GDM1 (cell line): Measurements from ENCODE around the gene PTRHD1.
"Not testable (repeated sequence)": the region's sequence is repeated elsewhere in the genome, so short reads cannot be mapped to it uniquely, and the experiment has no call there.

Experiments
- DNase-seq: peaks from one replicate; lab custom pipeline; 2025; lab: John Stamatoyannopoulos, UW

The PTRHD1 gene

DNA sequence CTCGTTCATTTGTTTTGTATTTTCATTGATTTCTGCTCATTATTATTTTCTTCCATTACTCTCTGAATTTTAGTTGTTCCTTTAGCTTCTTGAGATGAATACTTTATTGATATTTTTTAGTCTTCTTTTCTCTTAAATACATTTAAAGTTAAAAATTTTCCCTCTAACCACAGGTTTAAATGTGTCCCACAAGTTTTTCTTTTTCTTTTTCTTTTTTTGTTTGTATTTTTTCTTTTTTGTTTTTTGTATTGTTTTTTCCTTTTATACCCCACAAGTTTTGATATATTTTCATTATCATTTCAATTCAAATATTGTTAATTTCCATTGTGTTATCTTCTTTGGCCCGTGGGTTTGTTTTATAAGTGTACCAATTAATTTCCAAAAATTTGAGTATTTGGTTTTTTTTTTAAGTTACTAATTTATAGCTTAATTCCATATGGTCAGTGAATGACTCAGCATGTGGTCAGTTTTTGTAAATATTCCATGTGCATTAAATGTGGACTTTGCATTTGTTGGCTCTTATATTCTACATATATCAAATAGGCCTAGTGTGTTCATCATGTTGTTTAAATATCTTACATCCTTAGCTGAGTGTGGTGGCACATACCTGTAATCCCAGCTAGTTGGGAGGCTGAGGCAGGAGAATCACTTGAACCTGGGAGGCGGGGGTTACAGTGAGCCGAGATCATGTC, 16.3 kb upstream of the PTRHD1 start:
- DNase-seq: no peak

DNA sequence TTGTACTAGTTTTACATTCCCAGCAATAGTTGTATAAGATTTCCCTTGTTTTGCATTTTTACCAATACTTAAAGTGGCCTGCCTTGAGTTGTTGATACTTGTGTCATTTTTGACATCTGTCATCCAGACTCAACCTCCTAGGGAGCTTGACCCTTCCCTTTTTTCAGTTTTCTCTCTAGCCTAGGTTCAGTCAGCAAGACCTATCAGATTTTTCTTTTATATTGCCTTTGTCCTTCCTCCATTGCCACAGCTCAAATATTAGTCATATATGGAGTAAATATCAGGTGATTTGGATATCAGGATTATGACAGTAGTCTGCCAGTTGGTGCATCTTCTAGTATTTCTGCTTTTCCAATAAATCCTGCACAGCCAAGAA, 13.5 kb upstream of the PTRHD1 start:
- DNase-seq: no peak

DNA sequence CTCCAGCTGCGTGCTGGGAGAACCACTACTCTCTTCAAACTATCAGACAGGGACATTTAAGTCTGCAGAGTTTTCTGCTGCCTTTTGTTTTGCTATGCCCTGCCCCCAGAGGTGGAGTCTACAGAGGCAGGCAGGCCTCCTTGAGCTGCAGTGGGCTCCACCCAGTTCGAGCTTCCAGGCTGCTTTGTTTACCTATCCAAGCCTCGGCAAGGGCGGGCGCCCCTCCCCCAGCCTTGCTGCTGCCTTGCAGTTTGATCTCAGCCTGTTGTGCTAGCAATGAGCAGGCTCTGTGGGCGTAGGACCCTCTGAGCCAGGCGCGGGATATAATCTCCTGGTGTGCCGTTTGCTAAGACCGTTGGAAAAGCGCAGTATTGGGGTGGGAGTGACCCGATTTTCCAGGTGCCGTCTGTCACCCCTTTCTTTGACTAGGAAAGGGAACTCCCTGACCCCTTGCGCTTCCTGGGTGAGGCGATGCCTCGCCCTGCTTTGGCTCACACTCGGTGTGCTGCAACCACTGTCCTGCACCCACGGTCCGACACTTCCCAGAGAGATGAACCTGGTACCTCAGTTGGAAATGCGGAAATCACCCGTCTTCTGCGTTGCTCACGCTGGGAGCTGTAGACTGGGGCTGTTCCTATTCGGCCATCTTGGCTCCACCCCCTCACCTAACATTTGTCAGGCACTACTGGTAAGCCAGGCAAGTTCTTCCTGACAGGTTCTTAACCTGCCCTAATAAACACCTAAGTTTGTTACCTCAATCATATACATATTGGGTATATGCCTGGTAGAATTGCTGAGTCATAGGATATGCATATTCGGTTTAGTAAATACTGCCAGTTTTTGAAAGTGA, 12.8 kb upstream of the PTRHD1 start:
- not testable (repeated sequence) for DNase-seq

DNA sequence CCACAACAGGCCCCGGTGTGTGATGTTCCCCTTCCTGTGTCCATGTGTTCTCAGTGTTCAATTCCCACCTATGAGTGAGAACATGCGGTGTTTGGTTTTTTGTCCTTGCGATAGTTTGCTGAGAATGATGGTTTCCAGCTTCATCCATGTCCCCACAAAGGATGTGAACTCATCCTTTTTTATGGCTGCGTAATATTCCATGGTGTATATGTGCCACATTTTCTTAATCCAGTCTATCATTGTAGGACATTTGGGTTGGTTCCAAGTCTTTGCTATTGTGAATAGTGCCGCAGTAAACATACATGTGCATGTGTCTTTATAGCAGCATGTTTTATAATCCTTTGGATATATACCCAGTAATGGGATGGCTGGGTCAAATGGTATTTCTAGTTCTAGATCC, 7.3 kb upstream of the PTRHD1 start:
- DNase-seq: not testable (repeated sequence)

DNA sequence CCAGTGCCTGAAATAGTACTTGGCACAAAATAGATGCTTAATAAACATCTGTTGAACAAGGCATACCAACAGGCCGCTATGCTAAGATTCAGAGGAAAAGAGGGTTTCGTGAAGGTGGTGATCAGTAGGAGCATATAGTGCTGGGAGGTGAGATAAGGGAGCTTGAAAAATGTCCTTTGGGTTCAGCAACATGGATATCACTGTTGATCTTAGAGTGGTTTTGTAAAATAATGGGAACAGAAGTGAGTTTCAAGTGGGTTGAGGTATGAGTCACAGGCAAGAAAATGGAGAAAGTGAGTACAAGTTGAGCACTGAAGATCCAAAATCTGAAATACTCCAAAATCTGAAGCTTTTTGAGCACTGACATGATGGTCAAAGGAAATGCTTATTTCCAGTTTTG, 4.5 kb upstream of the PTRHD1 start:
- no peak for DNase-seq

DNA sequence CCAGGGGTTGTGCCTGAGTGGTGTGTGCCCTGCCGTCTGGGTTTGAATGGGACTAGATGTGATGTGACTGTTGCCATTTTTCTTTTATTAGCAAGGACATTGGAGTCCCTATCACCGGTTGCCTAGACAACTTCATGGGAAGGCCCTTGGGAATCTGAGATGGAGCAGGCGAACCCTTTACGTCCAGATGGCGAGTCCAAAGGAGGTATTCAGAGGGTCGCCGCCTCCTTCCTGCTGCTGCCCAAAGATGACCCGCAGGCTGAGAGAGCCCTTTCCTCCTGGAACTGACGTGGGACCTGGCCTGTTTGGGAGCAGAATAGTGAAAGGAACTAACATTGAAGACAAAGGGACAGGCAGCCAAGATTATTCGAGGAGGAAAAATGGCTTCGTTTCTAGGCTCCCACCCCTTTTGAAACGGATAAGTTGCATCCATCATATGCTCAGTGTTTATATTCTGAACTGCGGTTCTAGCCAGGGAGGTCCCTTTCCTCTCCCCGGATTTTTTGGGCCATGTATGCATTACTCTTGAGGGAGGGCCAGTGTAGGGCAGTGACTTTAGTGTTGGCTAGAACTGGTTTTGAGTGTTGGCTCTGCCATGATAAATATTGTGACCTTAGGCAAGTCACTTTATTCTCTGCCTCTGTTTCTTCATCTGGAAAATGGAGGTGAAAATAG, 707 bp upstream of the PTRHD1 start:
- DNase-seq: no peak

DNA sequence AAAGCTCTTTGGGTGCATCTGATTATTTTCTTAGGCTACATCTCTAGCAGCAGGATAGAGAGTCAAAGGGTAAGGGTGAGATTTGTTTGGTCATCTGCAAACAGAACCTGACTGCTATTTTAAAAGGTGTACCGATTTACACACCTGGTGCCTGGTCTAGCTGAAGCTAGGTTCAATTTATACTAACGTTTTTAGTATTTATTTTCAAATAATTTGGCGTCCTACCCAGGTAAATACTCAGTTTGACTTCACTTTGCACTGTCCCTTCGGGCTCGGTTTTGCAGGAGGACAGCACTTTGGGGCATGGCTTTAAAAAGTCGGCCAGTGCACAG, 683 bp downstream of the PTRHD1 start:
- DNase-seq: no peak

DNA sequence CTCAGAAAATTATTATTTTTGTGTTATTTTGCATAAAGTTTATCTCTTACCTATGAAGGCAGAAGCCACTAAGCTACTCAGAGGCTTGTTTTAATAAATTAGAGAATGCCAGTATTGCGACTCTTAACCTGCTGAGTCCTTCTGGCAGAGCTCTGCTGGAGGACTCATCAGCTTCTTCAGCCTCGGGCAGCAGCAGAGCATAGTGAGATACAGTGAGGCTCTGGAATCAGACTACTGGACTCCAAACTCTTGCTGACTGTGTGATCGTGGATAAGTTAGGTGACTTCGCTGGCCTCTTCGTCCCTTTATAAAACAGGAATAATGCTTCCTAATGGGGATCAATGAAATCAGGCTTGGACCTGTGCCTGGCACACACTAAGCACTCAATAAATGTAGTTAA, 1.7 kb downstream of the PTRHD1 start:
- no peak for DNase-seq

DNA sequence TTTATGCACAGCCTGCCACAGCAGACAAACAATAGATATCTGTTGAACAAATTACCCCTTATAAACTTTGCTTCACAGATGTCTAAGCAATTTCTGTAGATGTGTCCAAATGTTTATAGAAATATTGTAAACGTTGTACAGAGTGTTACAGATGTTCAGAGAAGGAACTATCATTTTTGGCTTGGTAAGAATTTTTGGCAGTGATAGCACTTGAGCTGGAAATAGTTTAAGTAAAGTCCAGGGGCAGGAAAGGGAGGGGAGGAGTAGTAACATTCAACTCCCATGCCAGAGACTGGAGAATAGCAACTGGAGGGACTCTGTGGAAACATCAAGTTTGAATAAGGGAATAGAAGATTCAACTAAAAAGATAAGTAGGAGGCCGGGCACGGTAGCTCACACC, 4.4 kb downstream of the PTRHD1 start:
- no peak for DNase-seq

DNA sequence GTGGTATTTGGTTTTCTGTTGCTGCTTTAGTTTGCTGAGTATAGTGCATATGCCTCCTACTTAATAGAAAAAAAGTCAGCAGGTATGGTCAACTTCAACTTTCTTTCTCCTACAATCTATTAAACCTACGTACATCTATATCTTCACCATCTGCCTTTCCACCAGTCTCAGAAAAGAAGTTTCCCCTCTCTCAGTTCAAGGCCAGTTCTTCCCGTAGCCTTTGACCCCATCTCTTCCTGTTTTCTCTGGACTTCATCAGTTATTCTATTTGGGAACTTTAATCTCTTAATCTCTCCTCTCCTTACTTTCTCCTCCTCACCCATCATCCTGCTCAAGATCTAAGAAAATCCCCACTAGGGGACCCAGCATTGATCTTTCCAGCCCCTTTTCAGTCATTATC, 5.7 kb downstream of the PTRHD1 start:
- no peak for DNase-seq

DNA sequence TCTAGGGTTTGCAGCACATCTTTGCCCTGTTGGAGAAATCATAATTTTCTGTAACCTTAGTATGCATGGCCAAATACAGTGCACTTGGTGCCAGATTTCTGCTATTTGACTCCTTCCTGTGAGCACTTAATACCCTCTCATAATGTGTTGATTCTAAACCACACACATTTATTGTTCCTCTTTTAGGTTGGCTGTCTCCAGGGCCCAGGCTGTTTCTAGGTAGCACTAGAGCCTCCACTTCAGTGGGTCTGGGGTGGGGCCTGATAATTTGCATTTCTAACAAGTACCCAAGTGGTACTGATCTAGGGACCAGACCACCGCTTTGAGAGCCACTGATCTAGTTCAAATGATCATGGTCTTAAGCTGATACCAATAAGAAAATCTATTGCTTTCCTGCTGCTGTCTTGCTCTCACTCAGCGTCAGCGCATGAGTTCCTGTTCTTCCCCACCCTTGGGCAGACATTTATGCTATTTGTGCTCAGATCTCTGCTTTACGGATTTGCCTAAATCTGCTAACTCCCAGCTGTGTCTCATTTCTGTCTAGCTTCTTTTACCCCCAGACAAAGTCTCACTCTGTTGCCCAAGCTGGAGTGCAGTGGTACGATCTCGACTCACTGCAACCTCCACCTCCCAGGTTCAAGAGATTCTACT, 7.4 kb downstream of the PTRHD1 start:
- peak; percentile 42 for DNase-seq

DNA sequence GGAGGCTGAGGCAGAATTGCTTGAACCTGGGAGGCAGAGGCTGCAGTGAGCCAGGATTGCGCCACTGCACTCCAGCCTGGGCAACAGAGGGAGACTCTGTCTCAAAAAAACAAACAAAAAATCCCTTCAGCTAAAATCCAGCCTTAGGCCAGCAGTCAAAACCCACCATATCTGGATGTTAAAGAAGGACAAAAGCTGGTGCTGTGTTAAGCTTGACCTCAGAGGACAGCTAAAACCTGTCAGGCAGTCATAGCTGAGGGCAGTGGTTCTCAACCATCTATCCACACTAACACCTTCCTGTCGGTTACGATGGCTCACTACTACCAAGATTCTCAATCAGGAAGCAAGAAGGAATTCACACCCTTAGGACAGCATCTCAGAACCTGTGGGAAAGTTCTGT, 9.6 kb downstream of the PTRHD1 start:
- DNase-seq: no peak

DNA sequence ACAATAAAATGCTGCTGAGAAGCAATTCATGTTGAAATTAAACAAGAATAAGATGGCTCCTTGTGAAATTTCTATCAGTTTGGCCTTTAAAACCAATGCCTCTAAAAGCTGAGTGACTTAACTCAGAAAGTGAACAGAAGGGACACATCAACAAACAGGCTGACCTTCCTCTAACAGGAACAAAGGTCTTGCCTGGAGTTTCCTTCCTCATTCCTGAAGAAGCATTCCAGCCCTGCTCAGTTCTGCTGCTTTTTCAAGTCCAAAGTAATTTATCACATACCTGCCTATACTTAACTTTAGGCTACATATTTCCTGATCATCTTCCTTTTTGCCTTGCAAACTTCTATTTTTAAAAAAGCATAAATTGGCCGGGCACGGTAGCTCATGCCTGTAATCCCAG, 14.1 kb downstream of the PTRHD1 start:
- no peak for DNase-seq

DNA sequence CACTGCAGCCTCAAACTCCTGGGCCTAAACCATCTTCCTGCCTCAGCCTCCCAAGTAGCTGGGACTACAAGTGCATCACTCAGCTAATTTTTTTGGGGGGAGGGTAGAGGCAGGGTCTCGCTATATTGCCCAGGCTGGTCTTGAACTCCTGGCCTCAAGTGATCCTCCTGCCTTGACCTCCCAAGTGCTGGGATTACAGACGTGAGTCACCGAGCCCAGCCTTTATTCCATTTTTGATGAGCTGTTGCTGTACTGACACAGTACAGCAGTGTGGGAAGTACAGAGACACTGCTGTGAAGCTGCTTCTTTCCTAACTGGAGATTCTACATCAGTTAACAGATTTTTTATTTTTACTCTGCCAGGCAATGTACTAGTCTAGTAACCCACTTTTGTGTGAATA, 18.8 kb downstream of the PTRHD1 start:
- DNase-seq: no peak

DNA sequence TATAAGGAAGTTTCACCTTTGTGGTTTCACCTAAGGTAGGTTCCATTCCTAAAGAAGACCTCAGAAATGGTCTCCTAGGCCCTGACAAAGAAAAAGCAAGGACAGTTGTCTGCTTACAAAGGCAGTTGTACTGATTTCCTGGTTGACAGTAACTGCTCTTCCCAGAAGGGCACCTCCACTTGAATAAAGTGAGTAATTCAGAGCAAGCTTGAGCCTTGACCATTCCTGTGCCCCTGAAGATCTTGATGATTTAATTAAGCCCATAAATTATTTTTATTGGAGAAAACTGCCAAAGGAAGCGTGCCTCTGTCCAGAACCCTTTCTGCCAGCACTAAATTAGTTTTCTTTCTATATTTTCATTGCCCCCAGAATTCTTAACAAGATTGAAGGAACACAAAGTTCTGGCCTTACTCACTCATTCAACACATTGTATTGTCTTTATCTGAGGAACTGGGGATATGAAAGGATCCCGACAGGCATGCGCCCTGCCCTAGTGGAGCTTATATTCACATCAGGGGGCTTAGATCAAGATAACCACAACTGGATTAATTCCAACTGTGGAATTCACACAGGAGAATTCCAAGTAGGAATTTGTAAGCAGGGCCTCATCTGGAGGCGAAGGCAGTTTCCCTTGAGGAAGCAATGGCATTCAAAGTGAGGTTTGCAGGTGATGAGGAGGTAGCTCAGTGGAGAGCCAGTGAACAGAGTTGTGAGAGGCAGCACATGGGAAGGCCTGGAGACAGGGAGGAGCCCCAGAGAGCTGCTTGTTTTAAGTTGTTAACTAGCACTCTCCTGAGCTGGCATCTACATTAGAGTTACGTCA, 21.2 kb downstream of the PTRHD1 start:
- no peak for DNase-seq

DNA sequence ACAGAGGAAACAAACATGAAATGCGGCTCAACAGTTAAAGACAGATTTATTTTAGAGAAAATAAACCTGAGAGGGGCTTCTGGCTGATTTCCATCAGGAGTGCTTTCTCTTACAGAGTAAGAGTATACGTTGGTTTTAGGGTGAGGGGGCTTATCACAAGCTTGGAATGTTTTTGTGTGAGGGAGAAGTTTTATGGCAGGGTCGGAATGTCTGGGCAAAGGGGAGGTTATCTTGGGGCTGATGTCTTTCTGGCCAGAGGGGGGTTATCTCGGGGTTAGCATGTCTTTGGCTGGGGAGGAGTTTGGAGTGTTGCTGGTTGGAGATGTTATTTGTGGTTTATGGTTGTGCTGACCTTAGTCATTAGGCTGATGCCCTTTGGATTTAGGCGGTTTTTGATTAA, 22.1 kb downstream of the PTRHD1 start:
- no peak for DNase-seq

DNA sequence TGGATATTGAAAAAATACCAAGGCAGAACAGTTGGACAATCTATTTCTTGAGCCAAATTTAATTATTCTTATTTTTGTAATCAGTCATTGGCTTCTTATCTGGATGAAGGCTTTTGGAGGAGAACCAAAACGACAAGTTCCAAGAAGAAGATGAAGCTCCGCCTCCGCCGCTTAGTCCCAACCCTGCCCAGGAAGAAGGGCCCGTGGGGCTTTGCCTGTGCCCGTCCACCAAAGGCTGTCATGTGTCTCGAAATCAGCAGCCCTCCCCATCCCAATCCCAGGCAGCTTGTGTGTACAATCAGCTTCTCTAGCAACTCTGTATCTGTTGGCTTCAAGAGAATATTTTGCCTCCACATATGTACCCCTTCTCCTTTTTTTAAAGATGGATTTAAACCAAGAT, 24.6 kb downstream of the PTRHD1 start:
- DNase-seq: no peak

DNA sequence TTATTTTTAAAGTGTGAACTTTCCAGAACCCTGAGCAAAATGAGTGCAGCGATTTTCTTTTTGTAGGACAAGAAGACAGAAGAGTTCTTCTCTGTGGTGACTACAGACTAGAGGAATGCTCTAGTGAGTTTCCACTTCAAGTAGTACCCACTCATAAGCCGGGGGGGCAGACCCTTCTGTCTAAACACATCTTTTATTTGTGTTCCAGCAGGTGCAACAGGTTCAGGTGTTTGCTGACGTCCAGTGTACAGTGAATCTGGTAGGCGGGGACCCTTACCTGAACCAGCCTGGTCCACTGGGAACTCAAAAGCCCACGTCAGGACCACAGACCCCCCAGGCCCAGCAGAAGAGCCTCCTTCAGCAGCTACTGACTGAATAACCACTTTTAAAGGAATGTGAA, 25.2 kb downstream of the PTRHD1 start:
- no peak for DNase-seq

DNA sequence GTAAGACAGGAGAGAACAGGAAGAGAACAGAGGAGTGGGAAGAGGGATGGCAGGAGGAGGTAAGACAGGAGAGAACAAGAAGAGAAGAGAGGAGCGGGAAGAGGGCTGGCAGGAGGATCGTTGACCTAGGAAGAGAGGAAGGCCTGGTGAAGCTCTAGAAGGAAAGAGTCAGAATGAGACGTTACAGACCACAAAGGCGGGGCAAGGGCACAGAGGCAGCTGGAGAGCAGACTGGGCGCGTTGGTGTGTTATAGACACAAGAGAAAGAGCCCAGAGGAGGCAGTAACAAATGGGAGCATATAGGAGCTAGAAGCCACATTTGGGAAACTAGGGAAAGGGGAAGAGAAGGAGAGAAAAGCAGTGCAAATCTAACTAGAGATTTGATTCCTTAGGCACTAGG, 26.6 kb downstream of the PTRHD1 start:
- DNase-seq: no peak

DNA sequence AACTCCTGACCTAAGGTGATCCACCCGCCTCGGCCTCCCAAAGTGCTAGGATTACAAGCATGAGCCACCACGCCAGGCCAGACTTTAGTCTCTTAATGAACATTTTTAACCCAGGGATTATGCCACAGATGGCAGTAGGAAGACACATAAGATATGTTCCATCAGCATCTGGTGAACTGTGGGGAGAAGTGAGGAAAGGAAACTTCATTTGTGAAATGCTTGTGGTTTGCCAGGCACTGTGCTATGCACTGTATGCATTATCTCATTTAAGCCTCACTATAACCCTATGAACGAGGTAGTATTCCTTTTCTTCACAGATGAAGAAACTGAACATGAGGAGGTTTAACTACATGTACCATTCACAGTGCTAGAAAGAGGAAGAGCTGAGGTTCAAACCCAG, 29.3 kb downstream of the PTRHD1 start:
- DNase-seq: no peak

DNA sequence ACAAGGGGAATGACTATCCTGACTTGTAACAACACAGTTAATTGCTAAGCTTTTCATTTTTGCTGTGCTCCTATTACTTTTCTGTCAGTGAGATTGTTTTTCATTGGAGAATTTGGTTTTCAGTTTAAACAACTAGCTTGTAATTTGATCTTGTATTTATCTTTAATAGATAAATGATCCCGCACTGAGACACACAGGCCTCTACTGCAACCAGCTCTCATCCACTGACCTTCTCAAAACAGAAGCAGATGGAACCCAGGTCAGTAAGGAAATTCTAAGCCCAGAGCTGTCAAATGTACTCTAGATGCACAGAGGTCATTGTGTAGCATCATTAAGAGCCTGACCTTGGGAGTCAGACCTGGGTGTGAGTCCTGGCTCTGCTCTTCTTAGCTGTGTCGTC, 30.7 kb downstream of the PTRHD1 start:
- DNase-seq: no peak

DNA sequence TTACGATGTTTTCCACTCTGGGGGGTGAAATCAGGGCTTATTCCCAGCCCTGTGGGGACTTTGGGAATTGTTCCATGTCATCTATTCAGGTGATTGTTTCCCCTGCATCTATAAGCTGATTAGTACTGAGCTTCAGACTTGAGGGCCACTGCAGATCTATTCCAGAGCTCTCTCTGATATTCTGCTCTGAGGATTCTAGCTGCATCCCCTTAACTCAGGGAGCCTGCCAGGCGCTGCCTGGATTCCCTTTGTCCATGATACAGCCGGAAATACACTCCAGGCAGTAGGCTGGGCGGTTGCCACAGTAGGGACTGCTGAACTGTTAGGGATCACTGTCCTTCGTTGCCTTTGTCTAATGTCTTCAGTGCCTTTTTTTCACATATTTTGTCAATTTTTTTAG, 31.3 kb downstream of the PTRHD1 start:
- DNase-seq: no peak
